OCI-LY3 (cell line): Measurements from ENCODE around the gene SREBF1.

Experiments used
- H2AFZ ChIP-seq: fragments of 200-600, 300-600 bp; shearing (Covaris generic); 2 replicates; pipeline ENCODE4 v1.6.0; 2014; ENCODE audit warnings: antibody characterized with exemption, low read depth, low read length
- H3K27ac ChIP-seq: fragments of 200-600, 300-600 bp; sonication (generic); 2 replicates; pipeline ENCODE4 v1.5.1; 2014; ENCODE audit warnings: mild to moderate bottlenecking, low read length, moderate library complexity, mixed read lengths
- H3K27me3 ChIP-seq: fragments of 200-600, 300-600 bp; sonication (generic); 2 replicates; pipeline ENCODE4 v1.6.1; 2014; ENCODE audit warnings: low read depth, low read length, mixed read lengths
- H3K36me3 ChIP-seq: fragments of 200-600, 300-600 bp; sonication (generic); replicated peaks from 2 replicates; pipeline ENCODE3; 2014; ENCODE audit warnings: low read depth, low read length, mixed read lengths
- H3K4me1 ChIP-seq: fragments of 300-600, 200-600 bp; sonication (generic); 2 replicates; pipeline ENCODE4 v1.6.1; 2014; ENCODE audit warnings: low read length, mixed read lengths
- H3K4me2 ChIP-seq: fragments of 200-600, 300-600 bp; sonication (generic); 2 replicates; pipeline ENCODE4 v1.6.1; 2014; ENCODE audit warnings: low read length, mixed read lengths
- H3K4me3 ChIP-seq: fragments of 300-600, 200-600 bp; sonication (generic); 2 replicates; pipeline ENCODE4 v1.5.1; 2014; ENCODE audit warnings: antibody characterized with exemption, mild to moderate bottlenecking, low read length, moderate library complexity
- H3K79me2 ChIP-seq: fragments of 300-600, 200-600 bp; shearing (Covaris generic); 2 replicates; pipeline ENCODE4 v1.6.1; 2014; ENCODE audit warnings: mild to moderate bottlenecking, low read length, mixed read lengths
- H3K9ac ChIP-seq: fragments of 300-600, 200-600 bp; shearing (Covaris generic); 2 replicates; pipeline ENCODE4 v1.6.0; 2014; ENCODE audit warnings: mild to moderate bottlenecking, low read length, moderate library complexity
- H3K9me3 ChIP-seq: fragments of 200-600, 300-600 bp; shearing (Covaris generic); 2 replicates; pipeline ENCODE4 v1.6.1; 2014; ENCODE audit warnings: low read length, mixed read lengths; ENCODE audit not compliant: insufficient read depth
- H4K20me1 ChIP-seq: fragments of 200-600, 300-600 bp; sonication (generic); 2 replicates; pipeline ENCODE4 v1.6.1; 2016; ENCODE audit warnings: low read length, mixed read lengths; ENCODE audit not compliant: insufficient read depth
- CTCF ChIP-seq: fragments of 200-600, 300-600 bp; sonication (generic); IDR thresholded peaks from 2 replicates; pipeline ENCODE4 v1.5.1; 2014; ENCODE audit warnings: antibody characterized with exemption, low read length, low read depth
- EZH2phosphoT487 ChIP-seq: fragments of 200-600 bp; shearing (Covaris generic); IDR thresholded peaks from 2 replicates; pipeline ENCODE4 v1.6.1; 2018; ENCODE audit warnings: antibody characterized with exemption, mixed run types, low read depth

SREBF1 gene

GRCh38 chr17:17778308-17779014 is 58.3 kb downstream of the SREBF1 start:
- no peaks in the 10 kb centered on the region for H3K79me2 ChIP-seq
- H4K20me1 ChIP-seq: no peaks in the 10 kb centered on the region
- no peaks in the 10 kb centered on the region for H3K27me3 ChIP-seq
- no peaks in the 10 kb centered on the region for H3K9me3 ChIP-seq
- no peak overlapping the region for H3K9ac ChIP-seq
- no peak overlapping the region for H2AFZ ChIP-seq
- no peaks in the 10 kb centered on the region for H3K36me3 ChIP-seq
- no peak for TF ChIP-seq CTCF
- H3K4me2 ChIP-seq: no peak overlapping the region
- no peak overlapping the region for H3K4me3 ChIP-seq
- H3K27ac ChIP-seq: no peak overlapping the region
- no peaks in the 10 kb centered on the region for H3K4me1 ChIP-seq

GRCh38 chr17:17776889-17777288 is 59.9 kb downstream of the SREBF1 start:
- Histone ChIP-seq H3K4me2 (no peak overlapping the region), H3K9ac (no peak overlapping the region), H3K9me3 (no peaks in the 10 kb centered on the region), H3K79me2 (no peaks in the 10 kb centered on the region), H3K36me3 (no peaks in the 10 kb centered on the region), H3K4me3 (no peak overlapping the region), H3K4me1 (no peaks in the 10 kb centered on the region), H2AFZ (no peak overlapping the region), H3K27me3 (no peaks in the 10 kb centered on the region), H3K27ac (no peak overlapping the region), H4K20me1 (no peaks in the 10 kb centered on the region)
- TF ChIP-seq EZH2phosphoT487 (no peak), CTCF (no peak)

- H3K9ac ChIP-seq: no peak overlapping the region
- no peak overlapping the region for H3K27ac ChIP-seq
- H3K36me3 ChIP-seq: no peaks in the 10 kb centered on the region
- H3K27me3 ChIP-seq: no peaks in the 10 kb centered on the region
- H3K4me2 ChIP-seq: no peak overlapping the region
- H2AFZ ChIP-seq: no peak overlapping the region
- H4K20me1 ChIP-seq: no peaks in the 10 kb centered on the region
- no peaks in the 10 kb centered on the region for H3K9me3 ChIP-seq
- no peaks in the 10 kb centered on the region for H3K4me1 ChIP-seq
- no peaks in the 10 kb centered on the region for H3K79me2 ChIP-seq
- no peak overlapping the region for H3K4me3 ChIP-seq
- TF ChIP-seq CTCF (no peak), EZH2phosphoT487 (no peak)
Observed at GRCh38 chr17:17774009-17774881, 62.5 kb downstream of the SREBF1 start.

- H3K79me2 ChIP-seq: no peaks in the 10 kb centered on the region
- no peaks in the 10 kb centered on the region for H4K20me1 ChIP-seq
- no peaks in the 10 kb centered on the region for H3K4me1 ChIP-seq
- H3K4me2 ChIP-seq: no peak overlapping the region
- H3K36me3 ChIP-seq: no peaks in the 10 kb centered on the region
- no peaks in the 10 kb centered on the region for H3K9me3 ChIP-seq
- no peak for TF ChIP-seq CTCF
- TF ChIP-seq EZH2phosphoT487: no peak
- no peak overlapping the region for H2AFZ ChIP-seq
- no peak overlapping the region for H3K4me3 ChIP-seq
- H3K27ac ChIP-seq: no peak overlapping the region
- no peak overlapping the region for H3K9ac ChIP-seq
- no peaks in the 10 kb centered on the region for H3K27me3 ChIP-seq
Observed at GRCh38 chr17:17772231-17772630, 64.6 kb downstream of the SREBF1 start.
